Activated CD4-positive, alpha-beta T cell treated with anti-CD3 and anti-CD28 coated beads, Interleukin-2, amount 10 ng/mL, durations not matched to agents 7 days and 5 days (primary cell): ENCODE results near the gene CCDC117. TPM values are rescaled to one million over a fixed set of nuclear protein-coding genes. Genes with fewer than 3 reads are reported as not detected.
A peak's percentile ranks its signal among the peaks of the same experiment; 100 is the strongest.

ENCODE experiments used
- CTCF ChIA-PET: fragments of 350-600 bp; sonication (Branson Sonifier 250); formaldehyde crosslinking; loops from one replicate; lab custom pipeline; 2021; ENCODE audit warnings: antibody characterized with exemption; lab: Charles Lee
- POLR2A ChIA-PET: fragments of 350-600 bp; sonication (Branson Sonifier 250); formaldehyde crosslinking; loops from one replicate; lab custom pipeline; 2021; ENCODE audit warnings: antibody characterized with exemption; lab: Charles Lee
- DNase-seq: peaks from one replicate; pipeline ENCODE4 v3.0.0-alpha.2; 2020
- H3K27ac Mint-ChIP-seq: one replicate; pipeline ENCODE4 v1.8.0; 2021; ENCODE audit warnings: mild to moderate bottlenecking, moderate library complexity, mixed read lengths
- H3K27me3 Mint-ChIP-seq: one replicate; pipeline ENCODE4 v1.8.0; 2021; ENCODE audit warnings: mixed read lengths
- H3K36me3 Mint-ChIP-seq: one replicate; pipeline ENCODE4 v1.8.0; 2021; ENCODE audit warnings: low read depth, mixed read lengths
- H3K4me1 Mint-ChIP-seq: one replicate; pipeline ENCODE4 v1.8.0; 2021; ENCODE audit warnings: mixed read lengths
- H3K4me3 Mint-ChIP-seq: one replicate; pipeline ENCODE4 v1.8.0; 2021; ENCODE audit warnings: mild to moderate bottlenecking, moderate library complexity, mixed read lengths
- H3K9me3 Mint-ChIP-seq: one replicate; pipeline ENCODE4 v1.8.0; 2021; ENCODE audit warnings: mixed read lengths
- total RNA-seq, 2 experiments: library from RNA; stranded (reverse); gene quantifications; one replicate each; pipeline ENCODE4 v1.2.3, GENCODE V29; 2021

The CCDC117 gene
- total RNA-seq, 2 experiments from 2014 or later: 30.2 to 31.9 TPM

GRCh38 chr22:28779833-28780232 is 7.3 kb downstream of the CCDC117 start:
- ChIA-PET CTCF (interaction anchor here (0.7 kb wide), 1 partner anchor 172 kb away, joined by 3 read pairs; no protein-coding TSS in a partner anchor), POLR2A (no interaction called here)
- peaks cover 26% of the 10 kb centered on the region for H3K4me1 Mint-ChIP-seq
- no peak for DNase-seq
- H3K36me3 Mint-ChIP-seq: peaks cover 47% of the 10 kb centered on the region
- H3K4me3 Mint-ChIP-seq: no peak overlapping the region
- no peaks in the 10 kb centered on the region for H3K27me3 Mint-ChIP-seq
- H3K27ac Mint-ChIP-seq: no peak overlapping the region
- H3K9me3 Mint-ChIP-seq: no peaks in the 10 kb centered on the region

GRCh38 chr22:28780296-28780695 is 7.8 kb downstream of the CCDC117 start:
- no peak overlapping the region for H3K4me3 Mint-ChIP-seq
- no peaks in the 10 kb centered on the region for H3K9me3 Mint-ChIP-seq
- H3K4me1 Mint-ChIP-seq: peaks cover 24% of the 10 kb centered on the region
- no peak for DNase-seq
- ChIA-PET CTCF (no interaction called here), POLR2A (no interaction called here)
- H3K27me3 Mint-ChIP-seq: no peaks in the 10 kb centered on the region
- H3K27ac Mint-ChIP-seq: no peak overlapping the region
- H3K36me3 Mint-ChIP-seq: peaks cover 50% of the 10 kb centered on the region

- ChIA-PET CTCF (interaction anchor here (0.9 to 2.2 kb wide), 4 partner anchors 11 to 17 kb away, joined by 3 to 10 read pairs (median 4); partner anchors contain the start of genes CCDC117 and XBP1), POLR2A (no interaction called here)
- Mint-ChIP-seq H3K4me1 (peaks cover 14% of the 10 kb centered on the region), H3K9me3 (no peaks in the 10 kb centered on the region), H3K27me3 (no peaks in the 10 kb centered on the region), H3K4me3 (no peak overlapping the region), H3K36me3 (peaks cover 49% of the 10 kb centered on the region), H3K27ac (no peak overlapping the region)
- no peak for DNase-seq
Measured at GRCh38 chr22:28783786-28784671, 11.5 kb downstream of the CCDC117 start.

GRCh38 chr22:28788601-28789000 is 16.1 kb downstream of the CCDC117 start:
- no peak overlapping the region for H3K4me3 Mint-ChIP-seq
- POLR2A ChIA-PET: no interaction called here
- CTCF ChIA-PET: interaction anchor here (0.8 to 3.3 kb wide), 3 partner anchors 9 to 41 kb away, joined by 3 to 13 read pairs (median 10); no protein-coding TSS in a partner anchor
- no peak for DNase-seq
- no peak overlapping the region for H3K27ac Mint-ChIP-seq
- peaks cover 51% of the 10 kb centered on the region for H3K36me3 Mint-ChIP-seq
- no peaks in the 10 kb centered on the region for H3K27me3 Mint-ChIP-seq
- peaks cover 30% of the 10 kb centered on the region for H3K4me1 Mint-ChIP-seq
- no peaks in the 10 kb centered on the region for H3K9me3 Mint-ChIP-seq

- no peak for DNase-seq
- Mint-ChIP-seq H3K36me3 (peaks cover 55% of the 10 kb centered on the region), H3K4me3 (no peak overlapping the region), H3K9me3 (no peaks in the 10 kb centered on the region), H3K27me3 (no peaks in the 10 kb centered on the region), H3K27ac (no peak overlapping the region), H3K4me1 (peaks cover 53% of the 10 kb centered on the region)
- CTCF ChIA-PET: interaction anchor here (0.6 to 2.6 kb wide), 8 partner anchors 7 to 629 kb away, joined by 3 to 10 read pairs (median 3); no protein-coding TSS in a partner anchor
- POLR2A ChIA-PET: interaction anchor here (0.6 kb wide), 1 partner anchor 118 kb away, joined by 4 read pairs; no protein-coding TSS in a partner anchor
Measured at GRCh38 chr22:28791124-28791523, 18.6 kb downstream of the CCDC117 start.

GRCh38 chr22:28791841-28792490 is 19.5 kb downstream of the CCDC117 start:
- DNase-seq: no peak
- peaks cover 61% of the 10 kb centered on the region for H3K4me1 Mint-ChIP-seq
- peaks cover 57% of the 10 kb centered on the region for H3K36me3 Mint-ChIP-seq
- CTCF ChIA-PET: interaction anchor here (0.6 to 1.3 kb wide), 4 partner anchors 19 to 281 kb away, joined by 3 to 4 read pairs (median 3); partner anchors contain the start of gene KREMEN1
- peak overlapping the region; percentile 76 for H3K27ac Mint-ChIP-seq
- no peak overlapping the region for H3K4me3 Mint-ChIP-seq
- H3K27me3 Mint-ChIP-seq: no peaks in the 10 kb centered on the region
- H3K9me3 Mint-ChIP-seq: no peaks in the 10 kb centered on the region
- POLR2A ChIA-PET: no interaction called here

- H3K4me1 Mint-ChIP-seq: peaks cover 65% of the 10 kb centered on the region
- H3K27ac Mint-ChIP-seq: peak overlapping the region; percentile 76
- ChIA-PET POLR2A (no interaction called here), CTCF (interaction anchor here (0.6 to 0.7 kb wide), 3 partner anchors 76 to 382 kb away, joined by 3 to 4 read pairs (median 3); partner anchors contain the start of gene KREMEN1)
- no peaks in the 10 kb centered on the region for H3K27me3 Mint-ChIP-seq
- no peaks in the 10 kb centered on the region for H3K9me3 Mint-ChIP-seq
- H3K36me3 Mint-ChIP-seq: peaks cover 61% of the 10 kb centered on the region
- H3K4me3 Mint-ChIP-seq: no peak overlapping the region
- no peak for DNase-seq
Measured at GRCh38 chr22:28792491-28793383, 20.2 kb downstream of the CCDC117 start.

- DNase-seq: no peak
- Mint-ChIP-seq H3K4me1 (peaks cover 72% of the 10 kb centered on the region), H3K27ac (no peak overlapping the region), H3K27me3 (no peaks in the 10 kb centered on the region), H3K4me3 (no peak overlapping the region), H3K9me3 (no peaks in the 10 kb centered on the region), H3K36me3 (peaks cover 72% of the 10 kb centered on the region)
- ChIA-PET CTCF (interaction anchor here (0.7 to 1.0 kb wide), 3 partner anchors 35 to 380 kb away, joined by 3 to 5 read pairs (median 3); no protein-coding TSS in a partner anchor), POLR2A (no interaction called here)
Measured at GRCh38 chr22:28793976-28794584, 21.6 kb downstream of the CCDC117 start.

GRCh38 chr22:28795071-28795693 is 22.7 kb downstream of the CCDC117 start:
- no peak overlapping the region for H3K4me3 Mint-ChIP-seq
- H3K4me1 Mint-ChIP-seq: peaks cover 72% of the 10 kb centered on the region
- peaks cover 72% of the 10 kb centered on the region for H3K36me3 Mint-ChIP-seq
- ChIA-PET POLR2A (no interaction called here), CTCF (interaction anchor here (0.9 to 2.7 kb wide), 7 partner anchors 9 to 43 kb away, joined by 3 to 9 read pairs (median 4); no protein-coding TSS in a partner anchor)
- no peaks in the 10 kb centered on the region for H3K9me3 Mint-ChIP-seq
- DNase-seq: no peak
- no peak overlapping the region for H3K27ac Mint-ChIP-seq
- H3K27me3 Mint-ChIP-seq: no peaks in the 10 kb centered on the region

- Mint-ChIP-seq H3K4me3 (peak overlapping the region; percentile 51), H3K27me3 (no peaks in the 10 kb centered on the region), H3K4me1 (peaks cover 62% of the 10 kb centered on the region), H3K27ac (peak overlapping the region; percentile 68), H3K9me3 (no peaks in the 10 kb centered on the region), H3K36me3 (peaks cover 72% of the 10 kb centered on the region)
- no peak for DNase-seq
- CTCF ChIA-PET: interaction anchor here (1.3 to 2.7 kb wide), 4 partner anchors 10 to 33 kb away, joined by 3 to 9 read pairs (median 6); no protein-coding TSS in a partner anchor
- POLR2A ChIA-PET: no interaction called here
Measured at GRCh38 chr22:28795932-28796856, 23.7 kb downstream of the CCDC117 start.
